PC-3 (cell line): ENCODE measurements around the gene AXIN2.

Experiments used
- CTCF ChIP-seq: fragments of 300-600 bp; sonication (generic); conservative IDR thresholded peaks from 2 replicates; pipeline ENCODE4 v1.5.1; 2017; ENCODE audit warnings: antibody characterized with exemption, low read depth, mild to moderate bottlenecking, low read length
- EZH2 ChIP-seq: fragments of 300-600 bp; sonication (generic); IDR thresholded peaks from one replicate; pipeline ENCODE4 v1.6.1; 2017; ENCODE audit warnings: antibody characterized with exemption, mild to moderate bottlenecking, low read length; ENCODE audit not compliant: unreplicated experiment
- EZH2phosphoT487 ChIP-seq: fragments of 300-600 bp; sonication (generic); IDR thresholded peaks from 2 replicates; pipeline ENCODE4 v1.6.1; 2018; ENCODE audit warnings: mild to moderate bottlenecking, antibody characterized with exemption, low read length, borderline replicate concordance

- TF ChIP-seq EZH2 (no peak), CTCF (no peak), EZH2phosphoT487 (no peak)
These were observed 13.0 kb downstream of the AXIN2 start for GRCh38 chr17:65548269-65548969.
